ENCODE measurements around the gene NBEAL2.
"Not testable (repeated sequence)": the region's sequence is repeated elsewhere in the genome, so short reads cannot be mapped to it uniquely, and the experiment has no call there.

Gene NBEAL2

DNA sequence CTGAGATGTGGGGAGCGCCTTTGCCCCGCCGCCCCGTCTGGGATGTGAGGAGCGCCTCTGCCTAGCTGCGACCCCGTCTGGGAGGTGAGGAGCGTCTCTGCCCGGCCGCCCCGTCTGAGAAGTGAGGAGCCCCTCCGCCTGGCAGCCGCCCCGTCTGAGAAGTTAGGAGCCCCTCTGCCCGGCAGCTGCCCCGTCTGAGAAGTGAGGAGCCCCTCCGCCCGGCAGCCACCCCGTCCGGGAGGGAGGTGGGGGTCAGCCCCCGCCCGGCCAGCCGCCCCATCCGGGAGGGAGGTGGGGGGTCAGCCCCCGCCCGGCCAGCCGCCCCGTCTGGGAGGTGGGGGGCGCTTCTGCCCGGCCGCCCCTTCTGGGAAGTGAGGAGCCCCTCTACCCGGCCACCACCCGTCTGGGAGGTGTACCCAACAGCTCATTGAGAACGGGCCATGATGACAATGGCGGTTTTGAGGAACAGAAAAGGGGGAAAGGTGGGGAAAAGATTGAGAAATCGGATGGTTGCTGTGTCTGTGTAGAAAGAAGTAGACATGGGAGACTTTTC lies 15.4 kb upstream of the NBEAL2 start:
- H3K4me3 ChIP-seq (ENCODE audit: low read length); H3K27ac ChIP-seq (ENCODE audit: low read length); H3K9me3 ChIP-seq (ENCODE audit: control insufficient read depth, insufficient read depth, low read length); DNase-seq (ENCODE audit: low read depth, low spot score); H3K36me3 ChIP-seq (ENCODE audit: control insufficient read depth, insufficient read depth, low read length); H3K4me1 ChIP-seq (ENCODE audit: control insufficient read depth, insufficient read depth, low read length); H3K27me3 ChIP-seq (ENCODE audit: control insufficient read depth, insufficient read depth, low read length): not testable (repeated sequence)
- no CpG with 5 or more reads among the region's 36 CpGs for WGBS (ENCODE audit: insufficient coverage, insufficient read length)

- no peaks in the 10 kb centered on the region for H3K9me3 ChIP-seq (ENCODE audit: control insufficient read depth, insufficient read depth, low read length)
- no CpG with 5 or more reads among the region's 6 CpGs for whole genome bisulfite sequencing (ENCODE audit: insufficient coverage, insufficient read length)
- H3K36me3 ChIP-seq (ENCODE audit: control insufficient read depth, insufficient read depth, low read length), result no peaks in the 10 kb centered on the region; the same call in 1 of the 2 replicates
- H3K27me3 ChIP-seq (ENCODE audit: control insufficient read depth, insufficient read depth, low read length), result no peaks in the 10 kb centered on the region
- DNase-seq (ENCODE audit: low read depth, low spot score), result no peak
- no peak overlapping the region for H3K4me3 ChIP-seq (ENCODE audit: low read length)
- H3K4me1 ChIP-seq (ENCODE audit: control insufficient read depth, insufficient read depth, low read length), result peaks cover 2% of the 10 kb centered on the region; the same call in 1 of the 2 replicates
- no peak overlapping the region for H3K27ac ChIP-seq (ENCODE audit: low read length)
Observed at GRCh38 chr3:46965151-46965550, 14.3 kb upstream of the NBEAL2 start.

GRCh38 chr3:46966811-46967210 lies 12.7 kb upstream of the NBEAL2 start:
- no peak overlapping the region for H3K4me3 ChIP-seq (ENCODE audit: low read length)
- no peaks in the 10 kb centered on the region for H3K4me1 ChIP-seq (ENCODE audit: control insufficient read depth, insufficient read depth, low read length)
- no CpG with 5 or more reads among the region's 5 CpGs for WGBS (ENCODE audit: insufficient coverage, insufficient read length)
- no peaks in the 10 kb centered on the region for H3K9me3 ChIP-seq (ENCODE audit: control insufficient read depth, insufficient read depth, low read length)
- no peaks in the 10 kb centered on the region; the same call in 1 of the 2 replicates for H3K36me3 ChIP-seq (ENCODE audit: control insufficient read depth, insufficient read depth, low read length)
- DNase-seq (ENCODE audit: low read depth, low spot score), result no peak
- H3K27me3 ChIP-seq (ENCODE audit: control insufficient read depth, insufficient read depth, low read length), result no peaks in the 10 kb centered on the region
- H3K27ac ChIP-seq (ENCODE audit: low read length), result no peak overlapping the region

DNA sequence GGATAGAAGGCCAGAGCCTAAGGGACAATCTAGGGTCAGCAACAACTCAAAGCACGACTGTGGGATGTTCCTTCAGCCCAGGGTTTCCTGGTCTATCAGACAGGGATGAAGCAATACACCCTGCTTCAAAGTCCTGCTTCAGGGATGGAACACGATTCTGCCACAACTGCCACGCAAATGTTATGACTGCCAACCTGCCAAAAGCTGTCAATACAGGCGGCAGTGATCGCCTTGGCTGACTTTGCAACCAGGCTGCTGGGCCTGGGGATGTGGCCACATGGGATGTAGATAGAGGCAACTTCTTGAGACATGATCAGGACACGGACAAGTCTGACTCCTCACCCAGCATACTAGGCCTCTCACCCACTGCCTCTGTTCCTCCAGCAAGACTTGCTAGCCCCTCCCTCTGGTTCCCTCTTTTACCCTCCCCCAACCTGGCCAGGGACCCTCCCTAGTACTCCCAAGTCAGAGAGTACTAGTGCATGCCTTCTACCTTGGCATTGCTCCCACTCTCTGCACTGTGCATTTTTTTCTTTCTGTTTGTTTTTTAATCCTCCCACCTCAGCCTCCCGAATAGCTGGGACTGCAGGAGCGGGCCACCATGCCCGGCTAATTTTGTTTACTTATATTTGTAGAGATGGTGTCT lies 10.6 kb upstream of the NBEAL2 start:
- H3K4me3 ChIP-seq (ENCODE audit: low read length), result no peak overlapping the region
- no peaks in the 10 kb centered on the region for H3K4me1 ChIP-seq (ENCODE audit: control insufficient read depth, insufficient read depth, low read length)
- no peak for DNase-seq (ENCODE audit: low read depth, low spot score)
- no CpG with 5 or more reads among the region's 9 CpGs for WGBS (ENCODE audit: insufficient coverage, insufficient read length)
- no peaks in the 10 kb centered on the region for H3K9me3 ChIP-seq (ENCODE audit: control insufficient read depth, insufficient read depth, low read length)
- H3K27ac ChIP-seq (ENCODE audit: low read length), result no peak overlapping the region
- H3K36me3 ChIP-seq (ENCODE audit: control insufficient read depth, insufficient read depth, low read length), result no peaks in the 10 kb centered on the region
- no peaks in the 10 kb centered on the region for H3K27me3 ChIP-seq (ENCODE audit: control insufficient read depth, insufficient read depth, low read length)

DNA sequence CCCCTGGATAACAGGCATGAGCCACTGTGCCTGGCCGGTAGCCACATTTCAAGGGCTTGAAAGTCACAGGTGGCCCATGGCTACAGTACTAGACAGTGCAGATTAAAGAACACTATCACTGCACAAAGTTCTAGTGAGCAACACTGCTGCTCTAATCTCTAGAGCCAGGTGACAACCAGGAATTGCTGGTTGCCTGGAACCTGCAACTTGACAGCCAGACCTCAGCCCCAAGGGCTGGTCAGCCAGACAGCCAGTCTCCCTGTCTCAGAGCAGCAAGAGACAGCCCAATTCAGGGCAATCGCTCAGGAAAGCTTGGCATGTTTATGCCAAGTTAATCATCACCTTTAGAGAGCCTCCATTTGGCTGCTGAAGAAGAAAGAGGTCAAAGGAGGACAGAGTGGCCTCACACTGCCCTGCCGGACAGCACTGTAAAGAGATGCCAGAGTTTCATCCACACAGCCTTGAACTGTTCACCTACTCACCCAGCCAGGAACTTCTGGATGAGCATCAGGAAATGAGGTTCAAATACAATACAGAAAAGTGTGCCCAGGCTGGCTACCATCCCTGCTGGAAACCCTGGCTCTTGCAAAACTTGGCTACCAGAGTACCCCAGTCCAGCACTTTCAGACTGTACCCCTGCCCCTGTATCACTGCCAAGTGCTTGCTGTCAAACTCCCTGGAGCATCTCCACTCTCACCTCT lies 8.9 kb upstream of the NBEAL2 start:
- no CpG with 5 or more reads among the region's 3 CpGs for WGBS (ENCODE audit: insufficient coverage, insufficient read length)
- Histone ChIP-seq H3K4me1 (ENCODE audit: control insufficient read depth, insufficient read depth, low read length) (no peaks in the 10 kb centered on the region), H3K9me3 (ENCODE audit: control insufficient read depth, insufficient read depth, low read length) (no peaks in the 10 kb centered on the region), H3K36me3 (ENCODE audit: control insufficient read depth, insufficient read depth, low read length) (no peaks in the 10 kb centered on the region), H3K27me3 (ENCODE audit: control insufficient read depth, insufficient read depth, low read length) (no peaks in the 10 kb centered on the region), H3K4me3 (ENCODE audit: low read length) (no peak overlapping the region), H3K27ac (ENCODE audit: low read length) (no peak overlapping the region)
- no peak for DNase-seq (ENCODE audit: low read depth, low spot score)

GRCh38 chr3:46971151-46971550 lies 8.3 kb upstream of the NBEAL2 start:
- H3K4me1 ChIP-seq (ENCODE audit: control insufficient read depth, insufficient read depth, low read length), result no peaks in the 10 kb centered on the region

GRCh38 chr3:46971742-46972141 lies 7.7 kb upstream of the NBEAL2 start:
- H3K27me3 ChIP-seq (ENCODE audit: control insufficient read depth, insufficient read depth, low read length), result no peaks in the 10 kb centered on the region
- no peaks in the 10 kb centered on the region for H3K36me3 ChIP-seq (ENCODE audit: control insufficient read depth, insufficient read depth, low read length)
- no CpG with 5 or more reads among the region's 1 CpG for WGBS (ENCODE audit: insufficient coverage, insufficient read length)
- H3K27ac ChIP-seq (ENCODE audit: low read length), result no peak overlapping the region
- H3K4me3 ChIP-seq (ENCODE audit: low read length), result no peak overlapping the region
- no peaks in the 10 kb centered on the region for H3K9me3 ChIP-seq (ENCODE audit: control insufficient read depth, insufficient read depth, low read length)
- H3K4me1 ChIP-seq (ENCODE audit: control insufficient read depth, insufficient read depth, low read length), result no peaks in the 10 kb centered on the region
- no peak for DNase-seq (ENCODE audit: low read depth, low spot score)

More at GRCh38 chr3:46971151-46971550, 8.3 kb upstream of the NBEAL2 start:
- Histone ChIP-seq H3K4me3 (ENCODE audit: low read length) (no peak overlapping the region), H3K27me3 (ENCODE audit: control insufficient read depth, insufficient read depth, low read length) (no peaks in the 10 kb centered on the region), H3K36me3 (ENCODE audit: control insufficient read depth, insufficient read depth, low read length) (no peaks in the 10 kb centered on the region), H3K9me3 (ENCODE audit: control insufficient read depth, insufficient read depth, low read length) (no peaks in the 10 kb centered on the region), H3K27ac (ENCODE audit: low read length) (no peak overlapping the region)
- DNase-seq (ENCODE audit: low read depth, low spot score), result no peak
- no CpG with 5 or more reads among the region's 6 CpGs for WGBS (ENCODE audit: insufficient coverage, insufficient read length)

GRCh38 chr3:46972396-46972795 lies 7.1 kb upstream of the NBEAL2 start:
- H3K9me3 ChIP-seq (ENCODE audit: control insufficient read depth, insufficient read depth, low read length), result no peaks in the 10 kb centered on the region
- H3K27me3 ChIP-seq (ENCODE audit: control insufficient read depth, insufficient read depth, low read length), result no peaks in the 10 kb centered on the region
- DNase-seq (ENCODE audit: low read depth, low spot score), result no peak
- H3K4me3 ChIP-seq (ENCODE audit: low read length), result no peak overlapping the region
- H3K27ac ChIP-seq (ENCODE audit: low read length), result no peak overlapping the region
- no peaks in the 10 kb centered on the region for H3K4me1 ChIP-seq (ENCODE audit: control insufficient read depth, insufficient read depth, low read length)
- no peaks in the 10 kb centered on the region for H3K36me3 ChIP-seq (ENCODE audit: control insufficient read depth, insufficient read depth, low read length)
- no CpG with 5 or more reads among the region's 2 CpGs for WGBS (ENCODE audit: insufficient coverage, insufficient read length)

- Histone ChIP-seq H3K4me1 (ENCODE audit: control insufficient read depth, insufficient read depth, low read length) (no peaks in the 10 kb centered on the region), H3K36me3 (ENCODE audit: control insufficient read depth, insufficient read depth, low read length) (no peaks in the 10 kb centered on the region), H3K4me3 (ENCODE audit: low read length) (no peak overlapping the region), H3K27ac (ENCODE audit: low read length) (no peak overlapping the region), H3K27me3 (ENCODE audit: control insufficient read depth, insufficient read depth, low read length) (no peaks in the 10 kb centered on the region), H3K9me3 (ENCODE audit: control insufficient read depth, insufficient read depth, low read length) (no peaks in the 10 kb centered on the region)
- WGBS (ENCODE audit: insufficient coverage, insufficient read length), result no CpG with 5 or more reads among the region's 9 CpGs
- DNase-seq (ENCODE audit: low read depth, low spot score), result no peak
Observed at GRCh38 chr3:46974421-46975171, 4.9 kb upstream of the NBEAL2 start.
